IMR-90 (cell line): Measurements from ENCODE around the gene SLC33A1. TPM values are rescaled to one million over a fixed set of nuclear protein-coding genes. Genes with fewer than 3 reads are reported as not detected.

Source experiments
- CTCF ChIP-seq: conservative IDR thresholded peaks from 2 replicates; pipeline ENCODE4 v1.5.1; 2012; ENCODE audit warnings: mild to moderate bottlenecking, low read depth, low read length, improper control_type of control experiment
- ELK1 ChIP-seq: fragments of 150-350 bp; IDR thresholded peaks from 2 replicates; pipeline ENCODE4 v1.6.1; 2016; ENCODE audit warnings: low read depth, mild to moderate bottlenecking, low read length, moderate library complexity, borderline replicate concordance
- MAFK ChIP-seq: IDR thresholded peaks from 2 replicates; pipeline ENCODE4 v1.6.1; 2012; ENCODE audit warnings: low read depth, low read length, improper control_type of control experiment
- polyA plus RNA-seq, 3 experiments: library from polyadenylated mRNA; depleted of rRNA; stranded (reverse); fragments of >200 nt; gene quantifications; 2 replicates each; pipeline ENCODE4 v1.2.3, GENCODE V29; 2012; ENCODE audit warnings: low replicate concordance in 1 of 3
- total RNA-seq: library from RNA; depleted of rRNA; stranded (reverse); fragments of >200 nt; gene quantifications from 2 replicates; pipeline ENCODE4 v1.2.3, GENCODE V29; 2012

The SLC33A1 gene
- total and polyA plus RNA-seq, 2 of the 4 experiments (the other 2 are of a cell fraction) = 12.9 to 32.4 TPM

- TF ChIP-seq CTCF = no peak
- no peak for TF ChIP-seq MAFK
- TF ChIP-seq ELK1 = no peak
Observed at GRCh38 chr3:155805204-155805801, 48.9 kb downstream of the SLC33A1 start (continued).
